Right atrium auricular region (tissue), 2 donors: Measurements from ENCODE around the gene SMYD5. TPM values are rescaled to one million over a fixed set of nuclear protein-coding genes. Genes with fewer than 3 reads are reported as not detected.
"Not testable (repeated sequence)": the region's sequence is repeated elsewhere in the genome, so short reads cannot be mapped to it uniquely, and the experiment has no call there.

ENCODE experiments used
- DNase-seq: peaks from one replicate; pipeline ENCODE4 v3.0.0-alpha.2; 2019; ENCODE audit warnings: low spot score
- H3K27ac ChIP-seq, 2 donors: fragments of 200-600 bp; sonication (generic); 1 replicate in 1 of 2; 2 replicates in 1 of 2; pipeline ENCODE4 v1.5.1; 2016 to 2019
- H3K27me3 ChIP-seq, 2 donors: fragments of 200-600 bp; sonication (generic); one replicate each; pipeline versions ENCODE4 v1.5.1 to v1.6.0; 2017 to 2019
- H3K36me3 ChIP-seq: fragments of 200-600 bp; sonication (generic); one replicate; pipeline ENCODE4 v1.5.1; 2016
- H3K4me1 ChIP-seq, 2 donors: fragments of 200-600 bp; sonication (generic); one replicate each; pipeline versions ENCODE4 v1.5.1 to v1.6.0; 2017 to 2019
- H3K4me3 ChIP-seq, 2 donors: fragments of 200-600 bp; sonication (generic); 1 replicate in 1 of 2; 2 replicates in 1 of 2; pipeline ENCODE4 v1.5.1; 2017 to 2019; ENCODE audit warnings: mild to moderate bottlenecking in 1 of 2, moderate library complexity in 1 of 2
- H3K9me3 ChIP-seq, 2 donors: fragments of 200-600 bp; sonication (generic); one replicate each; pipeline ENCODE4 v1.5.1; 2019
- CTCF ChIP-seq, 2 donors: fragments of 200-600 bp; sonication (generic); IDR thresholded peaks; one replicate each; pipeline ENCODE4 v1.5.1; 2019; ENCODE audit warnings: antibody characterized with exemption in 2 of 2
- total RNA-seq, 2 donors: library from RNA; depleted of rRNA; stranded (reverse); fragments of >200 nt; gene quantifications; one replicate each; pipeline ENCODE4 v1.1.0, GENCODE V29; 2016

The SMYD5 gene
- 10 to 100 TPM; 11.4 to 12.5 TPM for total RNA-seq

- peaks cover 4% of the 10 kb centered on the region for H3K36me3 ChIP-seq
- no peaks in the 10 kb centered on the region for H3K27me3 ChIP-seq
- peaks cover 0 to 24% of the 10 kb centered on the region in 2 donors for H3K4me1 ChIP-seq
- no peaks in the 10 kb centered on the region for H3K9me3 ChIP-seq
- DNase-seq: peak; percentile 85
- H3K27ac ChIP-seq: peak within 1 kb of the TSS; percentile 60 to 74
- peak within 1 kb of the TSS; percentile 93 to 95 for H3K4me3 ChIP-seq
- peak in 1 of 2 donors; percentile 10 for TF ChIP-seq CTCF (IDR thresholded peaks at IDR 0.05)
Observed at GRCh38 chr2:73214120-73215035, at the start of gene SMYD5. Gene SMYD5 (plus strand): TSS chr2:73214245. CDS start chr2:73214267, 22 bp downstream.

- not testable (repeated sequence) for H3K36me3 ChIP-seq, H3K4me3 ChIP-seq, H3K27ac ChIP-seq, DNase-seq, H3K4me1 ChIP-seq, H3K9me3 ChIP-seq, H3K27me3 ChIP-seq
Observed at GRCh38 chr2:73165978-73166377, 48.1 kb upstream of the SMYD5 start.

GRCh38 chr2:73166813-73167212 lies 47.2 kb upstream of the SMYD5 start:
- not testable (repeated sequence) for H3K4me1 ChIP-seq, H3K36me3 ChIP-seq, H3K9me3 ChIP-seq, H3K27ac ChIP-seq, DNase-seq, H3K27me3 ChIP-seq, H3K4me3 ChIP-seq

- H3K9me3 ChIP-seq, H3K36me3 ChIP-seq, DNase-seq, H3K27ac ChIP-seq, H3K4me3 ChIP-seq, H3K4me1 ChIP-seq, H3K27me3 ChIP-seq: not testable (repeated sequence)
Observed at GRCh38 chr2:73168348-73168747, 45.7 kb upstream of the SMYD5 start.

GRCh38 chr2:73170341-73170740 lies 43.7 kb upstream of the SMYD5 start:
- H3K27me3 ChIP-seq, H3K36me3 ChIP-seq, H3K4me1 ChIP-seq, H3K9me3 ChIP-seq, DNase-seq, H3K4me3 ChIP-seq, H3K27ac ChIP-seq: not testable (repeated sequence)

GRCh38 chr2:73172963-73173362 lies 41.1 kb upstream of the SMYD5 start:
- no peak for TF ChIP-seq CTCF (IDR thresholded peaks at IDR 0.05)
- no peak for DNase-seq
- peaks cover 0 to 29% of the 10 kb centered on the region in 2 donors for H3K4me1 ChIP-seq
- H3K27ac ChIP-seq: no peak overlapping the region
- no peaks in the 10 kb centered on the region for H3K36me3 ChIP-seq
- H3K4me3 ChIP-seq: no peak overlapping the region
- no peaks in the 10 kb centered on the region for H3K27me3 ChIP-seq
- H3K9me3 ChIP-seq: no peaks in the 10 kb centered on the region

GRCh38 chr2:73173781-73174180 lies 40.3 kb upstream of the SMYD5 start:
- Histone ChIP-seq H3K4me3 (no peak overlapping the region), H3K27me3 (no peaks in the 10 kb centered on the region), H3K9me3 (no peaks in the 10 kb centered on the region), H3K27ac (no peak overlapping the region), H3K36me3 (no peaks in the 10 kb centered on the region), H3K4me1 (peaks cover 0 to 29% of the 10 kb centered on the region in 2 donors)
- DNase-seq: no peak
- no peak for TF ChIP-seq CTCF (IDR thresholded peaks at IDR 0.05)

GRCh38 chr2:73174244-73174643 lies 39.8 kb upstream of the SMYD5 start:
- Histone ChIP-seq H3K9me3 (no peaks in the 10 kb centered on the region), H3K4me1 (peaks cover 0 to 29% of the 10 kb centered on the region in 2 donors), H3K27ac (no peak overlapping the region), H3K36me3 (no peaks in the 10 kb centered on the region), H3K4me3 (no peak overlapping the region), H3K27me3 (no peaks in the 10 kb centered on the region)
- DNase-seq: no peak
- TF ChIP-seq CTCF (IDR thresholded peaks at IDR 0.05): no peak
